RWPE1 (cell line): ENCODE data around the gene PDE3A.

ENCODE experiments used
- CTCF ChIA-PET: fragments of 350-600 bp; sonication (Branson Sonifier 250); formaldehyde crosslinking; extraction: SDS; loops from one replicate; lab custom pipeline; 2021; lab: Yijun Ruan, JAX
- POLR2A ChIA-PET: fragments of 400-600 bp; formaldehyde crosslinking; extraction: SDS; loops from one replicate; lab custom pipeline; 2020; ENCODE audit warnings: antibody characterized with exemption; ENCODE audit not compliant: low non-redundant PET; lab: Yijun Ruan, JAX
- DNase-seq: peaks from one replicate; pipeline ENCODE4 v3.0.0; 2012; ENCODE audit warnings: low spot score
- H3K27ac ChIP-seq: fragments of 450-650 bp; 2 replicates; pipeline ENCODE4 v1.5.1; 2017
- CTCF ChIP-seq: fragments of 450-650 bp; conservative IDR thresholded peaks from 2 replicates; pipeline ENCODE4 v1.5.1; 2017; ENCODE audit warnings: low read depth, mild to moderate bottlenecking

Gene PDE3A

GRCh38 chr12:20426191-20426590 lies 57.9 kb downstream of the PDE3A start:
- ChIA-PET POLR2A (no interaction called here), CTCF (no interaction called here)
- DNase-seq = no peak
- TF ChIP-seq CTCF = no peak
- H3K27ac ChIP-seq = no peak overlapping the region

GRCh38 chr12:20426957-20427356 lies 58.6 kb downstream of the PDE3A start:
- ChIA-PET CTCF (no interaction called here), POLR2A (no interaction called here)
- no peak for TF ChIP-seq CTCF
- no peak overlapping the region for H3K27ac ChIP-seq
- DNase-seq = no peak

GRCh38 chr12:20429852-20430251 lies 61.5 kb downstream of the PDE3A start:
- ChIA-PET CTCF (no interaction called here), POLR2A (no interaction called here)
- TF ChIP-seq CTCF = no peak
- no peak for DNase-seq
- no peak overlapping the region for H3K27ac ChIP-seq

- POLR2A ChIA-PET = no interaction called here
- no peak for TF ChIP-seq CTCF
- no peak overlapping the region for H3K27ac ChIP-seq
- no peak for DNase-seq
- CTCF ChIA-PET = no interaction called here
Observed at GRCh38 chr12:20432290-20432689, 64.0 kb downstream of the PDE3A start.

GRCh38 chr12:20434996-20435395 lies 66.7 kb downstream of the PDE3A start:
- CTCF ChIA-PET = no interaction called here
- no peak for DNase-seq
- POLR2A ChIA-PET = no interaction called here
- no peak for TF ChIP-seq CTCF
- H3K27ac ChIP-seq = no peak overlapping the region

- no peak for TF ChIP-seq CTCF
- H3K27ac ChIP-seq = no peak overlapping the region
- no peak for DNase-seq
- ChIA-PET CTCF (no interaction called here), POLR2A (no interaction called here)
Observed at GRCh38 chr12:20436316-20436715, 68.0 kb downstream of the PDE3A start.
